ENCODE results near the gene C11orf97.
"Not testable (repeated sequence)": the region's sequence is repeated elsewhere in the genome, so short reads cannot be mapped to it uniquely, and the experiment has no call there.

C11orf97 gene

GRCh38 chr11:94555752-94556329, 43.6 kb downstream of the C11orf97 start:
- not testable (repeated sequence) for DNase-seq (ENCODE audit: low read depth in 2 of 3, low spot score in 1 of 3)

- no peak for DNase-seq (ENCODE audit: low read depth in 2 of 3, low spot score in 1 of 3)
These were observed 45.2 kb downstream of the C11orf97 start for GRCh38 chr11:94557421-94557820.

DNA sequence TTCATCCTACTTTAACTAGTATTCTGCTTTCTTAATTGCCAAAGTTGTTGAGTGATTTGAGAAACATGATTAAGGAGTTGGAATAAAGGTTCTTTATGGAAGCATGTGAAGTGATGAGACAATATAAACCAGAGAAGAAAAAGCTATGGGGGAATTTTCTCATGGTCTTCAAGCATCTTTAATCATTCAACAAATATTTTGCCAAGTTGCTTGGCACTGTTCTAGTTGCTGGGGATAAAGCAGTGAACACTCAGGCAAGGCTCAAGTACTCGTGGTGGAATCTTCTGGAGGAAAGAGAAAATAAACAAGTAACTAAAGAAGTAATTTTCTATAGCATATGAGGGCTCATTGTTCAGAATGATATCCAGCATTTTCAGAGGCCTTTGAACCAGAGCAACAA, 45.7 kb downstream of the C11orf97 start:
- no peak for DNase-seq (ENCODE audit: low read depth in 2 of 3, low spot score in 1 of 3)

- no peak for DNase-seq (ENCODE audit: low read depth in 2 of 3, low spot score in 1 of 3)
These were observed 46.2 kb downstream of the C11orf97 start for GRCh38 chr11:94558468-94558867.

DNA sequence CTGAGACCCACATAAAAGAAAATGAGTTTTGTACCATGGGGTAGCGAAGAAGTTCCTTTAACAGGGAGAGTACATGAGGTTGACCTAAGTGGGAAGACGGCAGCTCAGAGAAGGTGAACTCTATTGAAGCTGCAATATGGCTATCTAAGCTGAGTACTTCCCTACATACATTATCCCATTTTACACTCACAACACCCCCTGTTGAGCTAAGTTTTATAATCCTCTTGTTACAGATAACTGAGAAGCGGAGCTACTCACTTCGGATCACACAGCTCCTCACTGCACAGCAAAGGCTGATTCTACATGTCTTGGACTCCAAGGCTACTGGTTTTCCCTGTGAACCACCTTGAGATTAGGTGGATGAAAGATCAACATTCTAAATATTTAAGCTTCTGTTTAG, 46.7 kb downstream of the C11orf97 start:
- DNase-seq (ENCODE audit: low read depth in 2 of 3, low spot score in 1 of 3) = no peak

DNA sequence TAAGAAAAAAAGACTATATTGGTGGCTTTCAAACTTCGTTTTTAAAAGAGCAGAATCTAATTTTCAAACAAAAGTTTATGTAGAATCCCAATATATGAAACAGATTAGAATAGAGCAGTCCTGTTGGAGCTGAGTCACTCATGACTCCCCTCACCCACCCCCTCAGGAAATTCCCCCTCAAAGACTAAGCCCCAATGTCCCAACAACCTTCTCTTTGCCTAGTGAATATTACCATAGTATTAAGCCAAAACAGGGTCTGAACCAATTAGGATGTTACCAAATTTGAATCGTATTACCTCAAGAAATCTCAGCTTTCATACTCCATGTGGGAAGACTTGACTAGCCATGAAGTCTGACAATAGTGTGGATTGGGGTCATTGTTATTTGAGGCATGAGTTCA, 47.1 kb downstream of the C11orf97 start:
- DNase-seq (ENCODE audit: low read depth in 2 of 3, low spot score in 1 of 3) = no peak

- no peak for DNase-seq (ENCODE audit: low read depth in 2 of 3, low spot score in 1 of 3)
These were observed 48.6 kb downstream of the C11orf97 start for GRCh38 chr11:94560834-94561233.

DNA sequence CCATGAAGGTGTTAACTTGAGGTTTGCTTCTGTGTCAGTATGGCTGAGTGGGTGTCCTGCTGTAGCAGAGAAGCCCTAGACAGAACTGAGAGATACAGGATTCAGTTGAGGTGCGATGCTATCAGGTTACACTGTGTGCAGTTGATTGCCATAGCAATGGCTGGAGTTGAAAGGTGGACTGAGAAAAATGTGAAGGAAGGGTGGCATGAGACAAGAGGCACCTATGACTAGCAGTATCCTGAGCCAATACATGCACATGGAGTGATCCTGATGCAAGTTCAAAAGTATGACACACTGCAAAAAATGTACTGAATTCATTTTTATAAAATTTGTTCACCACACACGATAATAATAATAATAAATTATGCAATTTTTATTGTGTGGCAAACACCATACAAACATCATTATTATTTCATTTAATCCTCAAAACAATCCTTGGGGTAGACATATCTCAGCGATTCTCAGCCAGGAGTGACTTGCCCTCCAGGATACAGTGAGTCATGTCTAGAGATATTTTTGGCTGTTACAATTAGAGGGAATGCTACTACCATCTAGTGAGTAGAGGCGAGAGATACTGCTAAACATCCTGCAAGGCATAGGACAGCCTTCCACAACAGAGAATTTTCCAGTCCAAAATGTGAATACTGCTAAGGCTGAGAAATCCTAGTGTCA, 51.1 kb downstream of the C11orf97 start:
- no peak for DNase-seq (ENCODE audit: low read depth in 2 of 3, low spot score in 1 of 3)

DNA sequence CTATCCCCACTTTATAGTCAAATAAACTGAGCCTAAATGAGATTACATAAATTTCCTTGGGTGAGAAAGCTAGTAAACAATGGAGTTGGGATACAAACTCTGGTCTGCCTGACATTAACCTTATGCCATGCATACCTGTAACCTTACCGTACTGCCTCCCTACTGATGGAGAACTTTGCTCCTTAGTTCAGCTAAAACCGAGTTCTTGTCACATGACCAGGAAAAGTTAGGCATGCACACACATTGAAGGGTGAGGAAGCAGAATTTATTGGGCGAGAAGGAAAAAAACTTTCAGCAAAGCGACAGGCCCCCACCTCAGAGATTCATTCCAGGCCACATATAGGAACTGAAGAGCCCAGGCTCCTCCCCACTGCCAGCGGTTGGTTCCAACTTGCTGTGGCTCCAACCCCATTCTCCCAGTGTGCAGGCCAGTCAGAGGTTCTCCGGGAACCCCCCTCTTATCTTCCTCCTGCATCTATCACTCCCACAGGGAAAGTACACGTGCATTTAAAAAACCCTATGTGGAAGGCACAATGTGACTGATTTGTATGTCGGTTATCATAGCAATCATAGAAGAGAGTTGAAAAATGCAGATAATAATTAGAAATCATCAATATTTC, 51.7 kb downstream of the C11orf97 start:
- DNase-seq (ENCODE audit: low read depth in 2 of 3, low spot score in 1 of 3) = no peak

GRCh38 chr11:94567181-94567670, 55.0 kb downstream of the C11orf97 start, which contains the start of gene PIWIL4:
Gene PIWIL4, plus strand, starts transcription at chr11:94567368. Its CDS starts 151 bp downstream, at chr11:94567519.
- no peak for DNase-seq (ENCODE audit: low read depth in 2 of 3, low spot score in 1 of 3)

- no peak for DNase-seq (ENCODE audit: low read depth in 2 of 3, low spot score in 1 of 3)
These were observed 55.9 kb downstream of the C11orf97 start for GRCh38 chr11:94568200-94568599.

- DNase-seq (ENCODE audit: low read depth in 2 of 3, low spot score in 1 of 3) = no peak
These were observed 56.5 kb downstream of the C11orf97 start for GRCh38 chr11:94568717-94569116.

DNA sequence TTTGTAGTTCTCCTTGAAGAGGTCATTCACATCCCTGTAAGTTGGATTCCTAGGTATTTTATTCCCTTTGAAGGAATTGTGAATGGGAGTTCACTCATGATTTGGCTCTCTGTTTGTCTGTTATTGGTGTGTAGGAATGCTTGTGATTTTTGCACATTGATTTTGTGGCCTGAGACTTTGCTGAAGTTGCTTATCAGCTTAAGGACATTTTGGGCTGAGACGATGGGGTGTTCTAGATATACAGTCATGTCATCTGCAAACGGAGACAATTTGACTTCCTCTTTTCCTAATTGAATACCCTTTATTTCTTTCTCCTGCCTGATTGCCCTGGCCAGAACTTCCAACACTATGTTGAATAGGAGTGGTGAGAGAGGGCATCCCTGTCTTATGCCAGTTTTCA, 60.7 kb downstream of the C11orf97 start:
- not testable (repeated sequence) for DNase-seq (ENCODE audit: low read depth in 2 of 3, low spot score in 1 of 3)

GRCh38 chr11:94574193-94574961, 62.1 kb downstream of the C11orf97 start:
- no peak for DNase-seq (ENCODE audit: low read depth in 2 of 3, low spot score in 1 of 3)

DNA sequence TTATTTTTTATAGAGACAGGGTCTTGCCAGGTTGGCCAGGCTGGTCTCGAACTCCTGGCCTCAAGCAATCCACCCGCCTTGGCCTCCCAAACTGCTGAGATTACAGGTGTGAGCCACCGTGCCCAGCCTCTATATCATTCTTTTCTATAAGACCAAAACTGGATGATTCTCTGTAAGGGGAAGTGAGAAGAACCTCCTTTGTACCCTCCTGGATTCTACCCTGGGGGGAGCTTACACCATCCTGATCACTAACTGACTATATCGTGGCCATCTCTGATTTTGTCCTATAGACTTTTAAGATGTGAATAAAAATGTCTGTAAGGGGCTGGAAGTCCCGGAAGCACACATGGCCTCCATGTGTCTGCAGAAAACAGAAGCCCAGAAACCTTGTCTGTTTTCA, 64.0 kb downstream of the C11orf97 start:
- no peak for DNase-seq (ENCODE audit: low read depth in 2 of 3, low spot score in 1 of 3)

- no peak for DNase-seq (ENCODE audit: low read depth in 2 of 3, low spot score in 1 of 3)
These were observed 65.6 kb downstream of the C11orf97 start for GRCh38 chr11:94577841-94578240.
